Iris pigment epithelial cell (primary cell): ENCODE results near the gene BTF3L4.
A peak's percentile ranks its signal among the peaks of the same experiment; 100 is the strongest.
"Not testable (repeated sequence)": the region's sequence is repeated elsewhere in the genome, so short reads cannot be mapped to it uniquely, and the experiment has no call there.

Experiments used
- DNase-seq: peaks from one replicate; pipeline ENCODE4 v3.0.0-alpha.2; 2011; ENCODE audit warnings: low read depth

BTF3L4 gene

GRCh38 chr1:52055066-52055865 is 829 bp upstream of the BTF3L4 start, which contains the start of gene TXNDC12:
TXNDC12 (minus strand) TSS chr1:52055191; CDS start chr1:52055096, 95 bp downstream.
- DNase-seq: peak; percentile 93

DNA sequence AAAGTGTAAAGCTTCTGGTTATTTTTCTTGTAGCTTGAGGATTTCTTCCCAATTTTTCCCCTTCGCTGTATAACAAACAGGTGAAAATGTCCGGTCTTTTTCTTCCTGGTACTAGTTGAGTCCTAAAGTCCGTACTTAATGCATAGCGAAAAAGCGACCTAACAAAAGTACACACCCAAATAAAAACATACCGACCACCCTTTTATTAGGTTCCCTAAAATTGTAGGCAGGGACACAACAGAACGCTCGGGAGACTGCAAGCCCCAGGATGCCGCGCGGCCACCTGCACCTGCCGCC is 281 bp upstream of the BTF3L4 start:
- DNase-seq: no peak

GRCh38 chr1:52056937-52057231 is 789 bp downstream of the BTF3L4 start:
- peak; percentile 58 for DNase-seq

- no peak for DNase-seq
These were observed 1.2 kb downstream of the BTF3L4 start for GRCh38 chr1:52057255-52057654.

DNA sequence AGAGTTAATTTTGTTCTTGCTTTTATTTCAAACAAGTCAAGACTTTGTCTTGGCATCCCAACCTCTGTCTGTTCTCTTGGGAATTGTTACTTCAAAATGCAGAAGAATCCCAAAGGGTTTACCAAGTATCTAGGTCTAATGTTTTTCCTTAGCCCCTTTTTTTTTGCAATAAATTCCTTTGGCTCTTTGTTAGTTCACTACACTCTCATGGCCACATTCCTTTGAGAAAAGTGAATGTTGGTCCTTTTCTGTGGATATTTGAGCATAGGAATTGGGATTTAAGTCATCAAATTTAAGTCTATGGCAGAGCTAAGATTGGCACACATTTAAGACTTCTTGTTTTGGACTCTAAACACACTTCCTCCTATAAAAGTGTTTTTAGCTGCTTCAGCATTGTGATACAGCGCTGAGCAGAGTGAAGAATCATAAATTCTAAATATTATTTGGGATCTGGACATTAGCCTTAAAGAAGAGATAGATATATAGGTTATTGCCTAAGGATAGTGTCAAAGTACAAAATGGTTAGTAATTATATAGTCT is 1.9 kb downstream of the BTF3L4 start:
- DNase-seq: no peak

- DNase-seq: peak; percentile 77
These were observed 3.2 kb downstream of the BTF3L4 start for GRCh38 chr1:52059321-52059720.

DNA sequence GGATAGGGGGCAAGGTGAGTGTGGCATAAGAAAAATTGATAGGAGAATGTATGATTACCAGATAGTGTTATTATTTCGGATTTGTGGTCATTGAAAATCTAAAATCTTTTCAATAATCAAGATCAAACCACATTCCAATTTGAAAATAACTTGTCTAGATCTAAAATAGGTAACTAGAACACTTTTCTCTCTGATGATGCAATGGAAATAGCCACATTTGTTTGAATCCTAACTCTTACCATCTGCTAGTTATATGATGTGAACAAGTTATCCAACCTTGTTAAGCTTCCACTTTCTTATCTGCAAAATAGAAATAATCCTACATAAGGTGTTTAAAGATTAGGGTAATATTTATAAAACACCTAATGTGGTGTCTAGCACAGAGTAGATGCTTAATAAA is 3.8 kb downstream of the BTF3L4 start:
- DNase-seq: no peak

- no peak for DNase-seq
These were observed 4.7 kb downstream of the BTF3L4 start for GRCh38 chr1:52060822-52061221.

- DNase-seq: no peak
These were observed 7.1 kb downstream of the BTF3L4 start for GRCh38 chr1:52063192-52063591.

DNA sequence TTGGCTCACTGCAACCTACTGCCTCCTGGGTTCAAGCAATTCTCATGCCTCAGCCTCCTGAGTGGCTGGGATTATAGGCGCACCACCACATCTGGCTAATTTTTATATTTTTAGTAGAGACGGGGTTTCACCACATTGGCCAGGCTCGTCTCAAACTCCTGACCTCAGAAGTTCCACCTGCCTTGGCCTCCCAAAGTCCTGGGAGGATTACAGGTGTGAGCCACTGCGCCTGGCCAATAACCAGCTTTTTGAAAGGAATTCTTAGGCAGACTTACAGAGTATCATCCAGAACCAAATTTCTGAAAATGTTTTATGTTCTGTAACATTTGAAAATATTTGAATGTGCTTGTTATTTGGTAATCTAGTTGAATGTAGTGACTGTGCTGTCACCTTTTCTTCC is 14.6 kb downstream of the BTF3L4 start:
- no peak for DNase-seq

- DNase-seq: no peak
These were observed 16.2 kb downstream of the BTF3L4 start for GRCh38 chr1:52072291-52072690.

GRCh38 chr1:52077277-52077676 is 21.2 kb downstream of the BTF3L4 start:
- not testable (repeated sequence) for DNase-seq

- DNase-seq: no peak
These were observed 23.9 kb downstream of the BTF3L4 start for GRCh38 chr1:52080014-52080415.

GRCh38 chr1:52087892-52088291 is 31.8 kb downstream of the BTF3L4 start:
- not testable (repeated sequence) for DNase-seq

DNA sequence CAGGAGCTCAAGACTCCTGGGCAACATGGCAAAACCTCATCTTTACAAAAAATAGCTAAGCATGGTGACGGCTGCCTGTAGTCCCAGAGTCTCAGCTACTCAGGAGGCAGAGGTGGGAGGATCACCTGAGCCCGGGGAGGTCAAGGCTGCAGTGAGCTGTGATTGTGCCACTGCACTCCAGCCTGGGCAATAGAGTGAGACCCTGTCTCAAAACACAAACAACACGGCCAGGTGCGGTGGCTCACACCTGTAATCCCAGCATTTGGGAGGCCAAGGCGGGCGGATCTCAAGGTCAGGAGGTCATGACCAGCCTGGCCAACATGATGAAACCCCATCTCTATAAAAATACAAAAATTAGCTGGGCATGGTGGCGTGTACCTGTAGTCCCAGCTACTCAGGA is 38.2 kb downstream of the BTF3L4 start:
- not testable (repeated sequence) for DNase-seq

GRCh38 chr1:52096216-52096615 is 40.1 kb downstream of the BTF3L4 start:
- DNase-seq: no peak

GRCh38 chr1:52098139-52098871 is 42.2 kb downstream of the BTF3L4 start:
- DNase-seq: no peak

DNA sequence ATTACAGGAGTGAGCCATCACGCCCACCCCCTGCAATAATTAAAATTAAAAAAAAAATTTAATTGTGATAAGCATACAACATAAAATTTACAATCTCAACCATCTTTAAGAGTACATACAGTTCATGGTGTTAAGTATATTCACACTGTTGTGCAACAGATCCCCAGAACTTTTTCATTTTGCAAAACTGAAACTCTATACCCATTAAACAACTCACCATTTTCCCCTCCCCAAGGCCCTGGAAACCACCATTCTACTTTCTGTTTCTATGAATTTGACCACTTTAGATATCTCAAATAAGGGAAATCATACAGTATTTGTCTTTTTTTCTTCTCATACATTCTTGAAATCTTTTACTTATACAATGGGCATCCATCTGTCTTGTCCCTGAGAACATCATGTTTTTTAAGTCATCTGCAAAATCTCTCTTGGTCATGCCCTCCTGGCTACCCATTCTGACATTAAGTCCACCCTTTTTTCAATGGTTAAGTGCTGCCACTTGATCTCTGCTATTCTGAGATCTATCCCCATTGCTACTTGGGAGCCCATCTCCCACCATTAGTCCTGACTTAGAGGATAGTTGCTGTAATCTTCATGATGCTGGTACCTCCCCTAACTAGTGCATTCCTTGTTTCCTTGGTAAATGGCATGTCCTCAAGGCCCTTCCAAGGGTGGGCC is 46.4 kb downstream of the BTF3L4 start:
- DNase-seq: peak; percentile 49

DNA sequence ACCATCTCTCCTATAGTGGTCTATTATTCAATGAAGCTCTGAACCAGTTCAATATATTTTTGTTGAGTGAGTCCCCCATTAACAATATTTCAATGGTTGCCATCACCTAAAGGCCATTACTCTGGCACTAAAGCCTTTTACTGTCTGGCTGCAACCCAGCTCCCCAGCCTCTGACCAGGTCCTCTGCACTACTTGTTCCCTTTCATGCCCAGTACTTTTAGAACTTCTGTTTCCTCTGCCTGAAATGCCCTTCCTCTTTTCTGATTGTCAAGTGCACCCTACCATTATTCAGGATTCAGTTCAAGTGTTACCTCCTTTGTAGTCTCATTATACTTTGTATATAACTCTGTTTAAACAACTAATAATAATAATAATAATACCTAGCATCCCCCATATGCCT is 55.4 kb downstream of the BTF3L4 start:
- DNase-seq: no peak

- no peak for DNase-seq
These were observed 56.4 kb downstream of the BTF3L4 start for GRCh38 chr1:52112489-52112888.

DNA sequence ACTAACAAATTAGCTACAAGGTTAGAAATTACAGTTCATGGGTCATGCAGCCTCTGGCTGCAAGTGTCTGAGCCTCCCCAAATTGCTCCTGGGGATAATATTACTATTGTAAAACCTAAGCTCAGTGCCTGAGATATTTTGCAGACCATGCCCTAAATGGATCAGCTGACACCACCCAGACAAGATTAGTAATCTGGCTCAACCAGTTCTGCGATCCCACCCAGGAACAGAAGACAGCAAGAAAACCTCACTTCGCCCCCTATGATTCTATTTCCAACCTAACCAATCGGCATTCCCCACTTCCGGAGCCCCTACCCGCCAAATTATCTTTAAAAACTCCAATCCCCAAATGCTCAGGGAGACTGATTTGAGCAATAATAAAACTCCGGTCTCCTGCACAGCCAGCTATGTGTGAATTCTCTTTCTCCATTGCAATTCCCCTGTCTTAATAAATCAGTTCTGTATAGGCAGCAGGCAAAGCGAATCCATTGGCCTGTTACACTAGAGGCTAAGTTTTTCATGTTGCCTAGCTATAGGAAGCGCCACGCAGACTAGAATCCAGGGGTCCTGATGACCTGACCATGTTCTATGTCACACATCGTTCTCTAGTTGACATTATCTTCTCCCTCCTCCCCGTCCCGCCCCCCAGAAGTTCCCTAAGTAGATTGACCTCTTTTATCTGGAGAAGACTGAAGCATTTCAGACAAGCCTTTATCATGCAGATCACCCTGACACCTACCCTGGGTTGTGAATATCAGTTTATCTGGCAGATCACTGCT is 63.4 kb downstream of the BTF3L4 start:
- DNase-seq: no peak

DNA sequence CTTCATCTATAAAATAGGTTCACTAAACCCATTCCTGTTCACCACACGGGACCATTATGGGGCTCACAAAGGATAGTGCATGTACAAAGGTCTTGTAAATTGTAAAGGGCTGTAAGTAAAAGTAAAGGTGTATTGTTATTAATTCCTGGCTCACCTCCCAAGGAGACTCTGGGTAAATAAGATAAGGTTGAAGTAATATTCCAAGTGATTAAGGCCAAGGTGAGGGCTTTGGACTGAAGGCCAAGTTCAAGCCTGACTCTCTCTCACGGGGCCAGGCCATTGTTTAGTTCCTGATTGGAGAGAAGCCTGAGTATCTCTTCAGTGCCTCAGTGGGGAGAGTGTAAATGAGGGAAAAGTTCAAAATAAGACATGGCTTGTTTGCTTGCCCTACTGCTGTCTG is 66.3 kb downstream of the BTF3L4 start:
- no peak for DNase-seq
